ENCODE data around the gene SNX30.

Gene SNX30

GRCh38 chr9:112872019-112872418 is 121.5 kb downstream of the SNX30 start:
- TF ChIP-seq ZBTB7A (IDR thresholded peaks at IDR 0.05; ENCODE audit: low read depth) (no peak), FOXM1 (IDR thresholded peaks at IDR 0.05; ENCODE audit: borderline replicate concordance, low read depth) (no peak), RAD21 (IDR thresholded peaks at IDR 0.05; ENCODE audit: low read depth) (no peak), TEAD4 (IDR thresholded peaks at IDR 0.05) (no peak), YY1 (IDR thresholded peaks at IDR 0.05; ENCODE audit: low read depth) (no peak), REST (IDR thresholded peaks at IDR 0.05; ENCODE audit: low read depth) (no peak), NFIC (IDR thresholded peaks at IDR 0.05) (no peak), EP300 (IDR thresholded peaks at IDR 0.05; ENCODE audit: borderline replicate concordance) (no peak), CEBPB (IDR thresholded peaks at IDR 0.05) (no peak), MAX (IDR thresholded peaks at IDR 0.05) (no peak), TCF12 (IDR thresholded peaks at IDR 0.05; ENCODE audit: low read depth) (no peak), TAF1 (IDR thresholded peaks at IDR 0.05; ENCODE audit: low read depth) (no peak), CREB1 (IDR thresholded peaks at IDR 0.05; ENCODE audit: low read depth) (no peak), EGR1 (IDR thresholded peaks at IDR 0.05) (no peak)
- TF ChIP-seq, protein P1, sequence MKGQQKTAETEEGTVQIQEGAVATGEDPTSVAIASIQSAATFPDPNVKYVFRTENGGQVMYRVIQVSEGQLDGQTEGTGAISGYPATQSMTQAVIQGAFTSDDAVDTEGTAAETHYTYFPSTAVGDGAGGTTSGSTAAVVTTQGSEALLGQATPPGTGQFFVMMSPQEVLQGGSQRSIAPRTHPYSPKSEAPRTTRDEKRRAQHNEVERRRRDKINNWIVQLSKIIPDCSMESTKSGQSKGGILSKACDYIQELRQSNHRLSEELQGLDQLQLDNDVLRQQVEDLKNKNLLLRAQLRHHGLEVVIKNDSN (IDR thresholded peaks at IDR 0.05): no peak

DNA sequence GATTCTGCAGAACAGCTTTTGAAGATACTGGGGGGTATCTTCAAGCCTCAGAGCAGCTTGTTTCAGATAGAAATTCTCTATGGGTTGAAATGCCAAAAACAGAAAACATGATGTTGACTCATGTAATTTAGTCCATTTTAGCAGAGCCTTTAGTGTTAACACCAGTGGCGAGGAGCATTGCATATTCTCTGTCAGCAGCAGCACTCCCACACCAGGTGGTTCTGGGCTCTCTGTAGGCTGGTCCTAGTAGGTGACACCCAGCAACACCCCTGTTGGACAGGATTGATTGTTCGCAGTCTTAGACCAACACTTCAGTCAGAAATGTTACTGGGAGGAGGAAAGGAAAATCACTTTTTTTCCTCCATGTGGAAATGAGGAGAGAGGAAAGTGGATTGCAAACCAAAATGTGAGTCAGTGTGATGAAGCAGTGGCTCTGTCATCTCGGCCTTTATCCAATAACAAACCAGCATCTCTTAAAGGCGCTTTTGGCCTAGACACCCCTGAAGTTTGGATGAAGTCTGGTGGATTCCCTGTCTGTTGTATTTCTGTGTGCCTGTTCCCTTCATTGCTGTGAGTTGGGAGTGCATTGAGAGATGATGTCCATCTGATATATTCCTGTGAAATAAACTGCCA is 123.3 kb downstream of the SNX30 start:
- TF ChIP-seq YY1 (IDR thresholded peaks at IDR 0.05; ENCODE audit: low read depth) (no peak), CEBPB (IDR thresholded peaks at IDR 0.05) (no peak), ZBTB7A (IDR thresholded peaks at IDR 0.05; ENCODE audit: low read depth) (no peak), FOXM1 (IDR thresholded peaks at IDR 0.05; ENCODE audit: borderline replicate concordance, low read depth) (no peak), TAF1 (IDR thresholded peaks at IDR 0.05; ENCODE audit: low read depth) (no peak), RAD21 (IDR thresholded peaks at IDR 0.05; ENCODE audit: low read depth) (no peak), MAX (IDR thresholded peaks at IDR 0.05) (no peak), TCF12 (IDR thresholded peaks at IDR 0.05; ENCODE audit: low read depth) (no peak), EGR1 (IDR thresholded peaks at IDR 0.05) (no peak), NFIC (IDR thresholded peaks at IDR 0.05) (no peak), EP300 (IDR thresholded peaks at IDR 0.05; ENCODE audit: borderline replicate concordance) (no peak), REST (IDR thresholded peaks at IDR 0.05; ENCODE audit: low read depth) (no peak), TEAD4 (IDR thresholded peaks at IDR 0.05) (no peak), CREB1 (IDR thresholded peaks at IDR 0.05; ENCODE audit: low read depth) (no peak)
- TF ChIP-seq, protein P1 (IDR thresholded peaks at IDR 0.05): no peak

- TF ChIP-seq EGR1 (IDR thresholded peaks at IDR 0.05) (no peak), YY1 (IDR thresholded peaks at IDR 0.05; ENCODE audit: low read depth) (no peak), ZBTB7A (IDR thresholded peaks at IDR 0.05; ENCODE audit: low read depth) (no peak), RAD21 (IDR thresholded peaks at IDR 0.05; ENCODE audit: low read depth) (no peak), EP300 (IDR thresholded peaks at IDR 0.05; ENCODE audit: borderline replicate concordance) (no peak), CREB1 (IDR thresholded peaks at IDR 0.05; ENCODE audit: low read depth) (no peak), TCF12 (IDR thresholded peaks at IDR 0.05; ENCODE audit: low read depth) (no peak), CEBPB (IDR thresholded peaks at IDR 0.05) (no peak), MAX (IDR thresholded peaks at IDR 0.05) (no peak)
- TF ChIP-seq, protein P1 (IDR thresholded peaks at IDR 0.05): no peak
Observed at GRCh38 chr9:112878752-112879151, 128.2 kb downstream of the SNX30 start.

GRCh38 chr9:112880650-112881049 is 130.1 kb downstream of the SNX30 start:
- TF ChIP-seq CEBPB (IDR thresholded peaks at IDR 0.05) (no peak), RAD21 (IDR thresholded peaks at IDR 0.05; ENCODE audit: low read depth) (no peak), TAF1 (IDR thresholded peaks at IDR 0.05; ENCODE audit: low read depth) (no peak), MAX (IDR thresholded peaks at IDR 0.05) (no peak), ZBTB7A (IDR thresholded peaks at IDR 0.05; ENCODE audit: low read depth) (no peak), FOXM1 (IDR thresholded peaks at IDR 0.05; ENCODE audit: borderline replicate concordance, low read depth) (no peak), REST (IDR thresholded peaks at IDR 0.05; ENCODE audit: low read depth) (no peak), TCF12 (IDR thresholded peaks at IDR 0.05; ENCODE audit: low read depth) (no peak), YY1 (IDR thresholded peaks at IDR 0.05; ENCODE audit: low read depth) (no peak), TEAD4 (IDR thresholded peaks at IDR 0.05) (no peak), EGR1 (IDR thresholded peaks at IDR 0.05) (no peak), EP300 (IDR thresholded peaks at IDR 0.05; ENCODE audit: borderline replicate concordance) (no peak), NFIC (IDR thresholded peaks at IDR 0.05) (no peak), CREB1 (IDR thresholded peaks at IDR 0.05; ENCODE audit: low read depth) (no peak)
- TF ChIP-seq, protein P1 (IDR thresholded peaks at IDR 0.05): no peak

Data from Ishikawa (cell line).